B cell (primary cell): ENCODE data around the gene DPH1.

ENCODE experiments used
- EZH2 ChIP-seq: IDR thresholded peaks from 2 replicates; pipeline ENCODE4 v1.6.1; 2012; ENCODE audit warnings: borderline replicate concordance, low read depth, mild to moderate bottlenecking, moderate library complexity, low read length; ENCODE audit not compliant: insufficient read depth, poor library complexity, severe bottlenecking
- TF ChIP-seq, protein P1 (sequence below): fragments of 200-600 bp; IDR thresholded peaks from one replicate; pipeline ENCODE4 v1.8.0; 2022; ENCODE audit warnings: antibody characterized with exemption, mild to moderate bottlenecking

- TF ChIP-seq, protein P1, sequence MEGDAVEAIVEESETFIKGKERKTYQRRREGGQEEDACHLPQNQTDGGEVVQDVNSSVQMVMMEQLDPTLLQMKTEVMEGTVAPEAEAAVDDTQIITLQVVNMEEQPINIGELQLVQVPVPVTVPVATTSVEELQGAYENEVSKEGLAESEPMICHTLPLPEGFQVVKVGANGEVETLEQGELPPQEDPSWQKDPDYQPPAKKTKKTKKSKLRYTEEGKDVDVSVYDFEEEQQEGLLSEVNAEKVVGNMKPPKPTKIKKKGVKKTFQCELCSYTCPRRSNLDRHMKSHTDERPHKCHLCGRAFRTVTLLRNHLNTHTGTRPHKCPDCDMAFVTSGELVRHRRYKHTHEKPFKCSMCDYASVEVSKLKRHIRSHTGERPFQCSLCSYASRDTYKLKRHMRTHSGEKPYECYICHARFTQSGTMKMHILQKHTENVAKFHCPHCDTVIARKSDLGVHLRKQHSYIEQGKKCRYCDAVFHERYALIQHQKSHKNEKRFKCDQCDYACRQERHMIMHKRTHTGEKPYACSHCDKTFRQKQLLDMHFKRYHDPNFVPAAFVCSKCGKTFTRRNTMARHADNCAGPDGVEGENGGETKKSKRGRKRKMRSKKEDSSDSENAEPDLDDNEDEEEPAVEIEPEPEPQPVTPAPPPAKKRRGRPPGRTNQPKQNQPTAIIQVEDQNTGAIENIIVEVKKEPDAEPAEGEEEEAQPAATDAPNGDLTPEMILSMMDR, result no peak
- TF ChIP-seq EZH2, result no peak
These were observed 63.4 kb downstream of the DPH1 start for GRCh38 chr17:2093349-2093748.
